Activated CD4-positive, alpha-beta T cell treated with anti-CD3 and anti-CD28 coated beads for 48 hours (primary cell): ENCODE results near the gene SSRP1.
"Not testable (repeated sequence)": the region's sequence is repeated elsewhere in the genome, so short reads cannot be mapped to it uniquely, and the experiment has no call there.

Experiments
- DNase-seq: peaks from one replicate; pipeline ENCODE4 v3.0.0-alpha.2; 2020

The SSRP1 gene

DNA sequence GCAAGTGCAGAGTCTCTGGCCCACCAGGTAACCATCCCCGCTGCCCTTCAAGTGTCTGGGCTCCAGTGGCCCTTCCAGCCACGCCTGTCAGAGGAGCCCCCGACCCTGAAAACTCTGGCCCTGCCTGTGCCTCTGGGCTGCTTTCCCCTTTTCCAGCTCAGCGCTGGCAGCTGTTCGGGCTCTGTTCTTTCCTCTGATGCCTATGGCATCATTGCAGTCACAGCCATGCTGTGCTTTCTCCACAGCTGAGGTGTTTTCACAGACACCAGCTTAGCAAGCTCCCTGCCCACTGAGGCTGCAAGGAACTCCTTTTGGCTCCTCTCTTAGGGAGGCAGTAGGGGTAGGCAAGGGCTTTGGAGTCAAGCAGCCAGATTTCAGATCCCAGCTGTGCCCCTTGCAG, 23.7 kb upstream of the SSRP1 start:
- DNase-seq, result no peak

DNA sequence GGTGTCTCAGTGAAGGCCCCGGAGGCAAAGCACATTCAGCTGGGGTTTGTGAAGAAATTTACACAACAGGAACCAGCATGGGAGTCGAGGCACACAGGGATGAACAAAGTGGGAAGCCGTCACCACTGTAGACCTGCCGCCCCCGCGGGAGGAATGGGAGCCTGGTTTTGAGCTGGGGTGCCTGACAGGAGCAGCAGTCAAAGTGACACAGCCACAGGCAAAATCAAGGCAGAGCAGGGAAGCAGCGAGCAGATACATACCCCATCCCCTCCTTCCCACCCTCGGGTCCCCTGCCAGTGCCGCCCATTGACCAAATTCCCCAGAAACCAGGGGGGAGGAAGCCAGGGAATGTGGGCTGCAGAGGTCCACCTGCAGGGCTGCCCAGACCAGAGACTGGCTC, 23.3 kb upstream of the SSRP1 start:
- no peak for DNase-seq

DNA sequence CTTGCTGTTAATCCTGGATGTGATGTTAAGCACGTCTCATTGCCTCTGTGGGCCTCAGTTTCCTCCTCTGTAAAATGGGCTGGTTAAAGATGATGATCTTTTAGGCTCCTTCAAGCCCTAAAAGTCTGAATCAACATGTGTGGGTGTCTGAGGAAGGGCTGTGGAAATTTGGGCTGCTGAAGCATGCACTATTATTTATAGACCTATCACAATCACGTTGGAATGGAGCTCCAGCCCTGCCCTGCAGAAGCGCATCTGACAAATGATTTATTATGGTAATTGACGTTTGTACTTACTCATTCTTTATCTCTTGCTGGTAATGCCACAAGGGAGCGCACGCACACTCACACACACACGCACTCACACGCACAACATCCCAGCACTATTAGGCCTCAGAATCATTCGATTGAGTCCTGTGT, 22.9 kb upstream of the SSRP1 start:
- no peak for DNase-seq

DNA sequence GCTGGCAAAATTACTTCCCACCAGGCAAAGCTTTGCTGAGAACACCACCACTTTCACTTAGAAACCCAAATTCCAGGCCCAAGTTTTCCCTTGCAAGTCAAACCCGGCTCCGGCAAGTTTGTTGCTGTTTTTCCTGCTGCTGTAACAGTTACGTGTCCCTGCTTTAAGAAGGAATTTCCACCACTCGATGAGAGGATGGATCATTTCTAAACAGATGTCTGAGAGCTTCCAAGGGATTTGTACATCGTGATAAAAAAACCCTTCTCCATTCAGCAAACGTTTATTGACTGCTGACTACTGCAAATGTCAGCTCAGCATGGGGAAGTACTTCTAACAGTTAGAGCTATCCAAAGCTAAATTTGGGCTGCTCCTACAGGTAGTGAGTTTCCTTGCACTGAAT, 22.2 kb upstream of the SSRP1 start:
- no peak for DNase-seq

DNA sequence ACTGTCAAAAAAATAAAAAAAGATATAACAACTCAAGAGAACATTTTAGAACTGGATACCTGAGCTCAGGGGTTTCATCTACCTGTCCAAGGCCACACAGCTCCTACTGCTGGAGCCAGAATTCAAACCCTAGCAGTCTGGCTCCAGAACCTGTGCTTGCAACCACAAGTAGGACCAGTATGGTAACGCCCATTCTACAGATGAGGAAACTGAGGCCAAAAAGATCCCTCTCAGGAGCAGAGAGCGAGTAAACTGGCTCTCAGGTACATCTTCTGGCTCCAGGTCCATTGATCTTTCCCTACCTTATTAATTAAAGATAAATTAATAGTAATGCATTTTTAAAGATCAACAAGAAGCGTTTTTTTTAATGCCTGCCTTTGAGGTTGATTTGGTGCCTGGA, 21.6 kb upstream of the SSRP1 start:
- no peak for DNase-seq

DNA sequence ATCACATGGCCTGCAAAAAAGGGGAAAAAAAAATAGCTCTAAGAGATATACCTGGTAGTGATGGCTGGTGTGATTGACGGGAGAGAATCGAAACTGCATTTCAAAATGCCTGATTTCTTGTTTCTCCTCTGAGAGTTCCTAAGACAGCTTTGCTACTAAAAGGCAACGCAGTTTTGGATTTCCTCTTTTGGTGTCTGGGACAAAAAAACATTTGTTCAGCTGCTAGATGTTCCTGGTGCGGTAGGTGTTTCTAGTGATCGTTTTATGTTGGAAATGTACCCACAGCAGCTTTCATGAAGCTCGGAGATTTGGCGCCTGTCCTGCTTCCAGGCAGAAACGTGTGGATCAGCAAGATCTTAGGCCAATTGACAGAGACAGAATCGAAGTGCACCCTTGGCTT, 20.6 kb upstream of the SSRP1 start:
- no peak for DNase-seq

DNA sequence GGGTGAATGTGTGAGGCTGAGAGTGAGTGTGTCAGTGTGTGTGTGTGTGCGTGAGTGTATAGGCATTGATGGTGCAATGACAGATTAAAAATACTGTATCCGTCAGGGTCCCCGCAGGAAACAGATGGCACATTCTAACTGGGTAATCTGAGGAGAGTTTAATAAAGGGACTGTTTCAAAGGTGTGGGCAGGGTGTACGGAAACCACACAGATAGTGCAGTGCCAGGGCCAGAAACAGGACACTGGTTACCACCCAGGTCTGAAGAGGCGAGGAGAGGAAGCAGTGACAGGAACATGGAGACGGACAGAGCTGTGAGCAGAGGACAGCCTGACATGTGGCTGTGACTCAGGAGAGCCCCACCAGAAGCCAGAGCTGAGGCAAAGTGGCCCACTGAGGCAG, 19.0 kb upstream of the SSRP1 start:
- DNase-seq, result no peak

DNA sequence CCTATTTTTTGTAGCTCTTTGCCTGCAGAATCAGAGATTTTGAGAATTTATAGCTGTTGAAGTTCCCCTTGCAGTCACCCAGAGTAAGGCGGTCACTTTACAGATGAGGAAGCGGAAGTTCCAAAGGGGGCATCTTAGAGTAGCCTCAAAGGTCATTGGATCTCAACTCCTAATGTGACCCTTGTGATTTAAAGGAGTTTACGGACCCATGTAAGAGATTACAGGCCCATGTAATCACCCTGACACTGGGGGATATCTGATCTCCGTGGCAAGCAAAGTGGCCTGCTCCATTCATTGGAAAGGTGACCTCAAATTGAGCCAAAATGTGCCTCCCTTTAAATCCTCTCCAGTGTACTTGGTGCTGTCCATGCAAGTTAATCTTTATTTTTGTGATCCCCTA, 18.2 kb upstream of the SSRP1 start:
- DNase-seq, result no peak

DNA sequence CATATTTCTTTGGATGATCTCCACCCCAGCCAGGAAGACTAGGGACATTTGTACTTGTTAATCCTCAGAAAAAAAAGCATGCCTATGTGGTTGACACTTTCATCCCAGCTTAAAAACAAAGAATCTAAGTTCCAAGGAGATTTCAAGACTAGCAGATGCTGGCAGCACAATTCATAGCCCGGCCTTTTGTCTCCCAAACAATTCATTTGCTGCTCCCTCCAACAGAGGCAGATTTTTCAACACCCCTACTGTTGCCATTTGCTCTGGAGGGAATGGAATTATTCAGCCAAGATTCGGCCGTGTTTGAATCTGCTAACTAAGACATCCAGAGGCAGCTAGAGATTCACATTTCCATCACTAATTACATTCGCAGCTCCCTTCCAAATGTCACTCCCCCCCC, 17.8 kb upstream of the SSRP1 start:
- no peak for DNase-seq

DNA sequence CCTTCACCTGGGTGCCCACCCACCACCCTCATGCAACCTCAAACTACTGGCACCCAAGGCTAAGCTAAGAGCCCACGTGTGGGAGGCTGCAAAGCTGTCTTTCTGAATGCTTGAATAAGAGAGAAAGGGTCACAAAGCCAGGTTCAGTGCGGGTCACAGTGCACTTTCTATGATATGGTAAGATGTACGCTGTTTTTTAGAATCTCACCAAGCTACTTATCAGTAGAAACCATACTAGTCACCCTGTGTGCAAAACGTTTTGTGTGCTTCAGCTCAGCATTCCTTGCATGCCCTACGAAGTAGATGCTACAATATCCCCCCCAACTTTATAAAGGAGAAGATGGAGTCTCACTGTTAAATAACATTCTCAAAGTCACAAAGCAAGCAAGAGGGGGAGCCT, 17.3 kb upstream of the SSRP1 start:
- DNase-seq, result no peak

DNA sequence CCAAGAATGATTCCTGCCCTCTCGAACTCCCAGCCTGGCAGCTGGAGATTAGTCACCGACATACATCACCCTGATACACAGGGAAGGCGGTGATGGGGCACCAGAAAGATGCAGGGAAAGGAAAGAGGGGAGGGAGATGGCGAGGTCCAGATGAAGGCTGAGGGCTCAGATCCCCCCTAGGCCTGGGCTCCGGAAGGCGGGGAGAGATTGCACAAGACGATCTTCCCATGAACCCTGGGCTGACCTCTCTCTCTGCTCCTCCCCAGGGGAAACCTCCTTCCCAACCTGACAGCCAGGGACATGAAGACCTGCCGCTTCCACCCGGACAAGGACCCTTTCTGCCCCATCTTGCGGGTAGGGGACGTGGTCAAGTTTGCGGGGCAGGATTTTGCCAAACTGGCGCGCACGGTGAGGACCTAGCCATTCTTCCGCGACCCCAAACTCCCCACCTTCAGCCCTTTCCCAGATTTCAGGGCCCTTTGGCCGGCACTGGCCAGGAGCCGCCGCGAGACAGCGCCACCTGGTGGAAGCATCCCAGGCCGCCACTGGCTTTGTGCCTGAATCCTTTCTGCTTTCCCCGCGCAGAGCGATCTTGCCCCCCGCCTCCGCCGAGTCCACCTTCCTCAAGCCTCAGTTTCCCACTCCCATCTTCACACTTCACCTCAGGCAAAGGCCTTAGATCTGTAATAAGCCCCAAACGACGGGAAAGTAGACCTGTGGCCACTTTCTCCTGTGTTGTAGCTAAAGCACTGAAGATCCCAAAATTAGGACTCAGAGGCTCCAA, 14.0 kb upstream of the SSRP1 start:
- DNase-seq, result peak; percentile 77

DNA sequence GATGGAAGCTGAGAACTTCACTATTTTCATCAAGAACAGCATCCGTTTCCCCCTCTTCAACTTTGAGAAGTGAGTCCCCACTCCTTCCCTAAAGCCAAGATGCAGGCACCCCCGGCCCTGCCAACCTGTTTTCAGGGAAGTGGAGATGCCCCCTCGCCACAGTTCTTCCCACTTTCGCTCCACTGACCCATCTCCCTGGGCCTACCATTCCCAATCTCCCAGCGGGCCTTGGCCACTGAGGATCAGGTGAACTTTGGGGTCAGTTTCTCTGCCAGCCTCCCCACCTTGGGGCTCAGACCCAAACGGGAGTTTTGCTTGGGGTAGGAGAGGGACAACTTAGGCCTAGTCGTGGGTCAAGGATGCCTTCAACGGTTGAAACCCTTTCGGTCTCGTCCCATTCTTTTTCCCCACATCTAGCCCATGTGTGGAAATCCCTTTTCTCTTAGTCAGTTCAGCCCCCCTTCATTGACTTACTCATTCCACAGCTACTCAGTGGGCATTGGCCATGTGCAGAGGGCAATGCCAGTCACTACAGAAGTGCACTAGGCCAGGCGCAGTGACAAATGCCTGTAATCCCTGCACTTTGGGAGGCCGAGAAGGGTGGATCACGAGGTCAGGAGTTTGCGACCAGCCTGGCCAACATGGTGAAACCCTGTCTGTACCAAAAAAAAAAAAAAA, 13.1 kb upstream of the SSRP1 start:
- no peak for DNase-seq

DNA sequence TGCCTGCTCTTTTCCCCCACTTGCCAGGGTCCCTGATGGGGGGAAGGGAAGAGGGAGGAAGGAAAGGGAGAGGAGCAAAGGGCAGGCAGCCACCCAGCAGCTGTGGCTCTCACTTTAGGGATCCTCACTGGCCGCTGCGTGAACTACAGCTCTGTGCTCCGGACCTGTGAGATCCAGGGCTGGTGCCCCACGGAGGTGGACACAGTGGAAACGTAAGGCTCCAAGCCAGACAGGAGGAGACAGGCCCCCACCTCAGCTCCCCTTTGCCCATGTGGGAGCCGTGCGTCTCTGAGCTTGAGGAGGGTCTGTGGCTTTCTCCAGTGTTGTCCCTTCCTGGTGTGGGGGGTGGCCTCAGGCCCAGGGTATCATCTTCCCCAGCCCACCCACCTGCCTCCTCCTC, 12.4 kb upstream of the SSRP1 start:
- no peak for DNase-seq

DNA sequence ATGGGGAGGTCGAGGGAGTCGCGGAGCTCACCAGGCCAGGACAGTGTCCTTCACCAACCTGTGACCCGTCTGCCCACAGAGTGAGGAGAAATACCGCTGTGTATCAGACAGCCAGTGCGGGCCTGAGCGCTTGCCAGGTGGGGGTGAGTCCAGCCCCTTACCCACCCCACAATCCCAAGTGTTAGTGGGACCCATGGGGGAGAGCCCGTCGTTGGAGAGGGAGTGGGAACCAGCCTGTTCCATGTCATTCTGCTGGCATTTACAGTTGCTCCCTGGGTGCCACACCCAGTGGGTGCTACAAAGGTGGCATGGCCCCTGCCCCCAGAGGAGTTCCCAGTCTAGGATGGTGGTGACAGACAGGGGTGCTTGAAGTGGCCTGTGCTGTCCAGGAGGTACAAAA, 11.6 kb upstream of the SSRP1 start:
- no peak for DNase-seq

DNA sequence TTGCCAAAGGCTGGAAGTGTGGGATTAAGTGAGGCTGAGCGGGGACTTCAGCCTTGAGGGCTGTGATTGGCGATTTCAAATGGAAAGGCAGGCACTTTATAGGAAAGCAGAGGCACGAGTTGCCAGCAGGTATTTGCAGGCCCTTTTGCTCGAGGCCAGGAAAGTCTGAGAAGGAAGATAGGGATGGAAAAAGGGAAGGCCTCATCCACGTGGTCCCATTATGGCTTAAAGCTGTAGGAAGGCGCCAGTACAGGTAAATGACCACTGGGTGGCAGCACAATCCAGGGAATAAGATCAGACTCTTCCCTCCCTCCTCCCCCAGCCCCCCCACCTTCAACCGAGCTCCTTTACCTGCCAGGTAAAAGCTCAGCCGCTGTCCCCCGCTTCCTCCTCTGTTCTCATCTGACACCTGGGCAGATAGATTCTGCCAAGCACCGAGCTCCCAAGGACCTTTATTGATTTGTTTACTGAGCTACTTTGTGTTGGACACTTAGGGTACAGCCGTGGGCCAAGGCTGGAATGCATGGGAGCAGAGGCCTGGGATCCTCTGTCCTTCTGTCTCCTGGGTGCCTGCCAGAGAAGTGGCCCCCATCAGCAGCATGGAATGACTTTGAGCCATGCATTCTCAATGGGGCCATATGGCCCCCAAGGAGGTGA, 10.0 kb upstream of the SSRP1 start:
- peak; percentile 82 for DNase-seq

DNA sequence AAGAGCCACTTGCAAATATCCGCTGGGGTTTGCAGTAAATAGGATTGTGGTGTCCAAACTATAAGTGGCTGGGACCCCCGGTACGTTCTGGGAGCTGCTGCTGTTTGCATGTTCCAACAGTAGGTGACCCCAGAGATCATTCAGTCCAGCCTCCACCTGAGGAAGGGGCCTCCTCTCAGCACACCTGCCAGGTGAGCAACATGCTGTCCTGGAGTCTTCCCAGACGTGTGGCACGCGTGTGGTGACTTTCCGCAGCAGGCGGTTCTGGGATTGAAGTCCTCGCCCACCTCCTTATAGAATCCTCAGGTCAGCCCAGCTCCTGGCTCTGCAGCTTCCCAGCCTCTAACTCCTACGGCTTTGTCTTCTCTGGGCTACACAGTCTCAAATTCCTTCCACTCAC, 9.1 kb upstream of the SSRP1 start:
- DNase-seq, result no peak

DNA sequence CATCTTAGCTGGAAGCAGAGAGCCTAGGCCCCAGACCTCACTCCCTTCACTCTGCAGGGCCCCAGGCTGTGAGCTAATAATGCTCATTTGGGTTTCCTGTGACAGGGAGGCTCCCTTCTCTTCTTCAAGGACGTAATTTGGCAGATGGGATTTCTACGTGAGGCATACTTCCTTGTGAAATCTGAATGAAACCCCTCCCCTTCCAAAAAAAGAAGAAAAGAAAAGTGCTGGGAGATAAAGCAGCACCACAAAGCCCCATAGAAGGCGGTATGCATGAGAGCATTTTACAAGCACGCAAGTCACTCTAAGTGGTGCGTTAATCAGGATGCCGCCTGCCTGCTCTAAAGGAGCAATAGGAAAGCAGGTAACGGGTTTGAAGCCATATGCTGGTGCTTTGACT, 8.1 kb upstream of the SSRP1 start:
- no peak for DNase-seq

DNA sequence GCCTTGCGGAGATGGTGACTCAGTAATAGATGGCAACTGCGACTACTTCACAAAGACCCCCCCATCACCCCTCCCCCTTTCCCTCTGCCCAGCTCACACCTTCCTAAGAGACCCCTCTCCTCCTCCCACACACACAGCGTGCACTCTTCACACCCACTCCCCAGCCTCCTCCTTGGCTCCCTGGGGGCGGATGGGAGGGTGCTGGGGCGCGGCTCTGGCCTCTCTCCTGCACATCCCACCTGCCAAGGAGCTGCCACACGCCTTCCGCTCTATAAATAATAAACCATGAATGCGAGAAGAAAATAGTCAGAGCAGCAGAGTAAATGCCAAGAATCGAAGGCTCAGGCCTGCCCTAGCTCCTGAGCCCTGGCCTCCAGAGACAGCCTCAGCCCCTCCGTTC, 7.0 kb upstream of the SSRP1 start:
- no peak for DNase-seq

DNA sequence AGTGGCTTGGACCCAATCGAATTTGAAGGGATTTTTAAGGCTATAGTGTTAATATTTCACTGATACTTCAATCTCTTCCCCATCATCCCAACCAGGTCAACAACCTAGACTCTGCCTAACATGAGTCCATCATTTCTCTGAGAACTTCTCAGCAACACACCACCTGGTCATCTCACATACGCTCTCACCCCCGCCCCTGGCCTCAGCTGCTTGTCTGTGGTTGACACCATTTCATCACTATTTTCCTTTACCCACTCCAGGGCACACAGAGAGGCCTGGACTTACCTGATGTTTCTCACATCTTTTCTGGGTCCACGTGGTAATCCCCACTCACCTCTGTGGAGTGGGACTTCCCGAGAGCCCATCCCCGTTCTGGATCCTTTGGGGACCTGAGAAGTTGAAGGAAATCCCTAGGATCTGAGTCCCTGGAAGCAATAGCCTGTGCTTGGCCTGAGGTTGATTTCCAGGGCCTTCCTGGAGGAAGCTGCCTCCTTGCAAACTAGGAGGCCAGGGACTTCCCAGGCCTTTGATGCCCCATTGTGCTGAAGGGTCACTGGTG, 5.6 kb upstream of the SSRP1 start:
- DNase-seq, result no peak

DNA sequence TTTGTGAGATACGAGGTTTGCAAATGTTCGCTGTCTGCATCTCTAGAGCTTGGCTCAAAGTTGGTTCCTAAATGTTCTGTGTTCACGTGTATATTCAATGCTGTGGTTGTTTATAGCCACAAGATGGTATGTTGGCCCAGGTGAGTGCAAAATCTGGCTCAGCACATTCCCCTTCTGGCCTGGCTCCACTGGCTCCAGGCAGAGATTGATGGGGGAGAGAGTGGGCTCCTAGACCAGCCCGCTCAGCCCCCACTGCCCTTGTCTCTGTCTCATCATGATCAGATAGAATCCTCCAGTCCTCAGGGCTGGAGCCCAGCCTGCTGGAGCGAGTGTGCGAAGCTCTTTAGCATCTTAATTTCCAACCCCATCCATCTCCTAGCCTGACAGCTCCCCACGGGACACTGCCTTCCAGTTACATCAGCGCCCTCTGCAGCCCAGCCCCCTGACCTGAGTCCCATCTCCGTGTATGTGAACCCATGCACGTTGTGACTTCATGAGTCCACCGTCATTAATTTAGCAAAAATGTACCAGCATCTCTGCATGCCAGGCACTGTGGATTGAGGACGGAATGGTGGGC, 4.4 kb upstream of the SSRP1 start:
- peak; percentile 28 for DNase-seq

DNA sequence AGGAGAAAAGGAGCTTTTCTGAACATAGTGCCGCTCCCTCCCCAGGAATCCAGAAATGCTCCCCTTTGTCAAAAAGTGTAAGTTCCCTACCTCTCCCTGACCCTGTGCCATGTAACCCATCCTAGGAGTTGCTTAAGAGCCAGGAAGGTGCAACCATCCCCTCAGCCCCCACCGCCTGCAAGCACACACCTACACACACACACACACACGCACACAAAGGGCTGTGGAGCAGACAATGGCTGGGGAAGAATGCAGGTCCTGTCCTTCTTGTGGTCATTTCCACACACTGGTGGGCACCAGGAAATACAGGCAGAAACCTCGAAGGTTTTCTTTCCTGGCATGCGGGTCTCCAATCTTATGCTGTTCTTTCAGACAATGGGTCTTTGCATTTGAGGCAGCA, 3.6 kb upstream of the SSRP1 start:
- DNase-seq, result no peak

DNA sequence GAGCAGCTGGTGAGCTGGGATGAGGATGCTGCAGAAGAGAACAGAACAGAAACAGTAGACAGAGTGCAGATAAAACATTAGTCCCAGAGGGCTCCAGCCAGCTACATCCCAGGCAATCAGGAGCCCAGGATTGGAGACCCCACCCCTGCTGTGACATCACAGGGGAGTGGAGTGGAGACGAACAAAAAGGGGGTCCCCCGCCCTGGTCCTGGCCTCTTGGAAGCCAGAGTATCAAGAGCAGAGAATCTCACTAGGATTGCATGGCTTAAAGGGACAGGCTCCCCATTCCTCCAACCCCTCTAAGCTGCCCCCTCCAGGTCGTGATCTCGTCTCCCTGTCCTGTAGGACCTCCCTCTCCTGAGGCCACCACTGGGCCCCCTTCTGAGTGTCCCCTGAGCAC, 2.5 kb upstream of the SSRP1 start, which contains the start of gene P2RX3:
P2RX3 (plus strand) TSS at position 211 of the 400 bp plus-strand sequence. CDS start 199 bp downstream, outside the sequence.
- DNase-seq, result no peak

DNA sequence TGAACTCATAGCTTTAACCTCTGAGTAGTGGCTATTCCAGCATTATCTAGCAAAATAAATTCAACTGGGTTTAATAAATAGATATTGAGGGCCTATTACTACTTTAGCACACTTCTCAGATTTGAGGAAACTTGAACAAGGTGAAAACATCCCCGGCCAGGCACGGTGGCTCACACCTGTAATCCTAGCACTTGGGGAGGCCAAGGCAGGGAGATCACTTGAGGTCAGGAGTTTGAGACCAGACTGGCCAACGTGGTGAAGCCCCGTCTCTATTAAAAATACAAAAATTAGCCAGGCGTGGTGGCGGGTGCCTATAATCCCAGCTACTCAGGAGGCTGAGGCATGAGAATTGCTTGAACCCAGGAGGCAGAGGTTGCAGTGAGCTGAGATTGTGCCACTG, 1.2 kb upstream of the SSRP1 start:
- DNase-seq, result not testable (repeated sequence)
